Upper lobe of left lung (tissue), 4 donors: ENCODE data around the gene TOB1.

Experiments
- EP300 ChIP-seq, 4 donors: sonication (generic); formaldehyde crosslinking; IDR thresholded peaks; one replicate each; pipeline ENCODE4 v1.5.1; 2017; ENCODE audit warnings: antibody characterized with exemption in 4 of 4, control low read depth in 2 of 4
- POLR2AphosphoS5 ChIP-seq, 2 donors: sonication (generic); formaldehyde crosslinking; IDR thresholded peaks; one replicate each; pipeline ENCODE4 v1.5.1; 2017; ENCODE audit warnings: antibody characterized with exemption in 2 of 2

DNA sequence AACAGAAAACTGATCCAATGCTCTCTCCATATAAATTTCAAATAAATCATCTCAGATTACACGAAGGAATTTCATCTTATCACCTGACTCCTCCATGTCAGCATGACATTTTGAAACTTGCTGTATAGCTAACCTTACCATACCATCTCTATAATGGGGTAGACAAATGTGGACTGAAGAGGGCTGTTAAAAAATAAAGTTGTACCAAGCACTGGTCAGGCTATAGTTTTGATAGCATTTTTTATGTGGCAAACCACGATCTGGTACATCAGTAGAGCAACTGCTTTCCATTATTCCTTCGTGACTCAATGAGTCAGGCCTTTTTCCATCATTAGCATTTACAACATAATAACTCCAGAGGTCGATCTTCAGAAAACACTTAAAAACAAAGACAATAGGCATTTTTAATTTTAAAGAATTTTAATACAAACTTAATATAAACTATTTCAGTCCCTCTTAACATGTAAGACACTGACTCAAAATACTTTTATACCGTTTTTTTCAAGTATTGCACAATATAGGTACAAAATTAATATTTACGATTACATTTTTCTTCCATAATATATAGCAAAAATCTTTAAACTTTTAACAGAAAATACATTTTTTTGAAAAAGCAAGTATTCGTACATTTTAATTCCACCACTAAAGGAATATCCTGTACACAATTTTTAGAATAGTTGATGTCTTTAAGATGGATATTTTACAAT lies 4.2 kb downstream of the TOB1 start:
- TF ChIP-seq POLR2AphosphoS5 (IDR thresholded peaks at IDR 0.05), result no peak
- TF ChIP-seq EP300 (IDR thresholded peaks at IDR 0.05), result no peak
